H1 (cell line): Measurements from ENCODE around the gene HRH4. TPM values are rescaled to one million over a fixed set of nuclear protein-coding genes. Genes with fewer than 3 reads are reported as not detected.

Experiments used
- CTCF ChIA-PET: fragments of 300-600 bp; sonication (Branson Sonifier 250); formaldehyde crosslinking; loops from one replicate; lab custom pipeline; 2021; ENCODE audit not compliant: partially characterized antibody; lab: Charles Lee
- POLR2A ChIA-PET: fragments of 300-600 bp; sonication (Branson Sonifier 250); formaldehyde crosslinking; loops from one replicate; lab custom pipeline; 2021; ENCODE audit warnings: inconsistent platforms; ENCODE audit not compliant: partially characterized antibody; lab: Charles Lee
- DNase-seq, 2 experiments: peaks; one replicate each; pipeline versions ENCODE4 v3.0.0 to v3.0.0-alpha.2; 2010 to 2022; ENCODE audit warnings: low spot score in 2 of 2, low read depth in 1 of 2, mixed read lengths in 1 of 2
- FAIRE-seq: peaks from 2 replicates; lab custom pipeline; 2011; peaks lifted over from hg19 to GRCh38; lab: Jason Lieb, UNC
- H2AFZ ChIP-seq: 2 replicates; pipeline ENCODE4 v1.8.1; 2012; ENCODE audit warnings: low read length, inconsistent platforms
- H2AK5ac ChIP-seq: 2 replicates; pipeline ENCODE4 v1.6.1; 2013; ENCODE audit warnings: low read depth, low read length
- H2BK120ac ChIP-seq: replicated peaks from 2 replicates; pipeline ENCODE3; 2013; ENCODE audit warnings: low read depth, low read length, inconsistent platforms
- H2BK12ac ChIP-seq: 2 replicates; pipeline ENCODE4 v1.6.1; 2013; ENCODE audit warnings: low read depth, low read length
- H2BK15ac ChIP-seq: 2 replicates; pipeline ENCODE4 v1.6.1; 2013; ENCODE audit warnings: low read length
- H2BK20ac ChIP-seq: 2 replicates; pipeline ENCODE4 v1.6.1; 2013; ENCODE audit warnings: low read length
- H2BK5ac ChIP-seq: 2 replicates; pipeline ENCODE4 v1.6.1; 2013; ENCODE audit warnings: low read depth, low read length
- H3K14ac ChIP-seq: 2 replicates; pipeline ENCODE4 v1.6.1; 2013; ENCODE audit warnings: inconsistent platforms; ENCODE audit not compliant: insufficient read length
- H3K18ac ChIP-seq: 2 replicates; pipeline ENCODE4 v1.6.1; 2013; ENCODE audit warnings: low read length; ENCODE audit errors: extremely low read depth
- H3K23ac ChIP-seq: 2 replicates; pipeline ENCODE4 v1.6.1; 2013; ENCODE audit warnings: inconsistent platforms; ENCODE audit not compliant: insufficient read length
- H3K23me2 ChIP-seq: 2 replicates; pipeline ENCODE4 v1.6.1; 2013; ENCODE audit warnings: low read depth, low read length
- H3K27ac ChIP-seq: 2 replicates; pipeline ENCODE4 v1.6.1; 2011; ENCODE audit warnings: low read depth, low read length, inconsistent platforms
- H3K27me3 ChIP-seq, 4 experiments: replicated peaks in 1 of 4; 1 replicate in 1 of 4; 2 replicates in 3 of 4; pipeline versions ENCODE4 v1.6.1 to v1.8.1; 2011 to 2013; ENCODE audit warnings: low read length in 3 of 4, mild to moderate bottlenecking in 3 of 4, inconsistent platforms in 2 of 4, mixed read lengths in 2 of 4, moderate library complexity in 1 of 4; ENCODE audit not compliant: control insufficient read depth in 3 of 4, insufficient read depth in 3 of 4; ENCODE audit errors: extremely low read depth in 1 of 4
- H3K36me3 ChIP-seq, 4 experiments: 2 replicates each; pipeline versions ENCODE4 v1.6.1 to v1.8.1; 2011 to 2013; ENCODE audit warnings: mild to moderate bottlenecking in 4 of 4, low read length in 3 of 4, moderate library complexity in 2 of 4, control low read depth in 1 of 4, inconsistent platforms in 1 of 4; ENCODE audit not compliant: insufficient read depth in 4 of 4, control insufficient read depth in 2 of 4
- H3K4ac ChIP-seq: replicated peaks from 2 replicates; pipeline ENCODE3; 2013; ENCODE audit warnings: low read length, low read depth, mixed read lengths, inconsistent platforms; ENCODE audit not compliant: insufficient read length
- H3K4me1 ChIP-seq, 4 experiments: replicated peaks in 1 of 4; 1 replicate in 1 of 4; 2 replicates in 3 of 4; pipeline versions ENCODE4 v1.6.1 to v1.8.1; 2011 to 2013; ENCODE audit warnings: low read length in 3 of 4, inconsistent platforms in 2 of 4, mixed read lengths in 1 of 4; ENCODE audit not compliant: insufficient read depth in 4 of 4, control insufficient read depth in 3 of 4
- H3K4me2 ChIP-seq, 2 experiments: 2 replicates each; pipeline versions ENCODE4 v1.6.1 to v1.8.1; 2011 to 2013; ENCODE audit warnings: low read depth in 2 of 2, low read length in 2 of 2, control low read depth in 1 of 2, inconsistent platforms in 1 of 2, mild to moderate bottlenecking in 1 of 2; ENCODE audit not compliant: insufficient read depth in 1 of 2
- H3K4me3 ChIP-seq, 4 experiments: fragments of 200-600, 300-600 bp in 1 of 4; sonication (generic), shearing (Covaris generic), sonication (Bioruptor Twin) in 1 of 4; 2 replicates each; pipeline versions ENCODE4 v1.5.1 to v1.8.1; 2011 to 2016; ENCODE audit warnings: low read length in 4 of 4, low read depth in 3 of 4, control low read depth in 2 of 4, inconsistent platforms in 2 of 4, mild to moderate bottlenecking in 2 of 4, mixed read lengths in 1 of 4, moderate library complexity in 1 of 4; ENCODE audit not compliant: insufficient read depth in 2 of 4; ENCODE audit errors: extremely low read depth in 1 of 4
- H3K56ac ChIP-seq: replicated peaks from 2 replicates; pipeline ENCODE3; 2013; ENCODE audit warnings: low read depth, mild to moderate bottlenecking, mixed read lengths, low read length, inconsistent platforms; ENCODE audit not compliant: insufficient read length
- H3K79me1 ChIP-seq: 2 replicates; pipeline ENCODE4 v1.6.1; 2013; ENCODE audit warnings: low read depth, low read length, control low read depth
- H3K79me2 ChIP-seq, 2 experiments: 2 replicates each; pipeline versions ENCODE4 v1.6.1 to v1.8.1; 2012 to 2013; ENCODE audit warnings: low read length in 2 of 2, mild to moderate bottlenecking in 2 of 2, inconsistent platforms in 1 of 2; ENCODE audit not compliant: insufficient read depth in 2 of 2, control insufficient read depth in 1 of 2
- H3K9ac ChIP-seq, 4 experiments: replicated peaks in 1 of 4; 1 replicate in 1 of 4; 2 replicates in 3 of 4; pipeline versions ENCODE4 v1.6.1 to v1.8.1; 2011 to 2013; ENCODE audit warnings: low read depth in 3 of 4, low read length in 3 of 4, control low read depth in 2 of 4, mild to moderate bottlenecking in 2 of 4, moderate library complexity in 2 of 4, inconsistent platforms in 1 of 4; ENCODE audit errors: extremely low read depth in 1 of 4
- H3K9me3 ChIP-seq, 2 experiments: 2 replicates each; pipeline versions ENCODE4 v1.6.1 to v1.8.1; 2012 to 2013; ENCODE audit warnings: mild to moderate bottlenecking in 2 of 2, moderate library complexity in 2 of 2, control low read depth in 1 of 2, inconsistent platforms in 1 of 2, low read depth in 1 of 2, low read length in 1 of 2, mixed read lengths in 1 of 2; ENCODE audit not compliant: insufficient read depth in 2 of 2
- H4K20me1 ChIP-seq, 2 experiments: replicated peaks in 1 of 2; 2 replicates each; pipeline versions ENCODE3 to v1.8.1; 2011 to 2013; ENCODE audit warnings: inconsistent platforms in 2 of 2, low read length in 2 of 2, mild to moderate bottlenecking in 1 of 2; ENCODE audit not compliant: insufficient read depth in 2 of 2, control insufficient read depth in 1 of 2
- H4K5ac ChIP-seq: 2 replicates; pipeline ENCODE4 v1.6.1; 2013; ENCODE audit warnings: low read length, low read depth, mixed read lengths, inconsistent platforms; ENCODE audit not compliant: insufficient read length
- H4K8ac ChIP-seq: 2 replicates; pipeline ENCODE4 v1.8.0; 2013; ENCODE audit warnings: mild to moderate bottlenecking, moderate library complexity, low read length, inconsistent platforms; ENCODE audit not compliant: insufficient read depth; ENCODE audit errors: extremely low read depth
- H4K91ac ChIP-seq: replicated peaks from 2 replicates; pipeline ENCODE3; 2013; ENCODE audit warnings: low read length, mixed read lengths, inconsistent platforms; ENCODE audit not compliant: insufficient read length
- JUN ChIP-seq: IDR thresholded peaks from 2 replicates; pipeline ENCODE4 v1.6.1; 2011; ENCODE audit warnings: low read depth, mild to moderate bottlenecking, improper control_type of control experiment, low read length
- NRF1 ChIP-seq: IDR thresholded peaks from 2 replicates; pipeline ENCODE4 v1.6.1; 2011; ENCODE audit warnings: mild to moderate bottlenecking, low read depth, low read length, improper control_type of control experiment
- WGBS, 2 experiments: shearing (Covaris generic) in 1 of 2; methylation state at CpG; one replicate each; pipeline versions ENCODE4 v1.1.6 to v1.1.7; 2013 to 2015; ENCODE audit warnings: low lambda C conversion rate in 2 of 2, mixed read lengths in 2 of 2, inconsistent platforms in 1 of 2, low coverage in 1 of 2, missing lambda C conversion rate in 1 of 2; ENCODE audit not compliant: insufficient replicate concordance in 2 of 2, insufficient coverage in 1 of 2, insufficient read length in 1 of 2; ENCODE audit errors: extremely low coverage in 1 of 2, missing lambda C conversion rate in 1 of 2; 5-methylcytosine and 5-hydroxymethylcytosine counted together
- polyA plus RNA-seq, 7 experiments: library from polyadenylated mRNA; depleted of rRNA in 3 of 7; stranded (reverse) in 5 of 7; unstranded in 2 of 7; fragments of >200 nt in 5 of 7; fragments of 200-250 nt in 2 of 7; gene quantifications; 1 replicate in 5 of 7; 2 replicates in 1 of 7; 4 replicates in 1 of 7; pipeline versions ENCODE4 v1.2.1 to v1.2.3, GENCODE V29; 2011 to 2013; ENCODE audit warnings: missing spikeins in 2 of 7, mixed read lengths in 2 of 7
- total RNA-seq: library from RNA; stranded (reverse); fragmentation: NEBNext Ultra II Directional; extraction: Animal tissue kit (Norgen Biotek cat#: 25700); gene quantifications from 2 replicates; pipeline ENCODE4 v1.2.1, GENCODE V29; 2021

HRH4 gene
- total and polyA plus RNA-seq, 2 of the 8 experiments (the other 6 are each of a cell fraction or from before 2014, with no cell fraction given): 0.03 TPM; not detected in 1

DNA sequence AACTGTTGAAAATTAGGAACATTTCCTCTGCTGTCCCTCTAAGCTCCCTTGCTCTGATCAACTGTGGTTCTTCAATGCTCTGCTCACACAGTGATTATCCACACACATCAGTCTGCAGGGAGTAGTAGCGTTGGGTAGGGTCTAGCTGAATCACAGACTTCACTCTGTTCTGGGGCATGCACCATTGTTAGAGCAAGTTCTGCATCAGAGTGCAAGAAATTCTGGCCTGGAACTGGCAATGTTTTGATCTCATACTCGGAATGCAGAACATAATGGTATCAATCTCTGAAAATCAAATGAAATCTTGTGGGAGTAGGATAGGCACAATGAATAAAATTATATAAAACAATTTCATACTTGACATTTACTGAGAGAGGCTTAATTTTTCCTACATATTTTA lies 55.3 kb downstream of the HRH4 start:
- H3K79me1 ChIP-seq: no peaks in the 10 kb centered on the region
- H3K4me1 ChIP-seq: 0 out of 7 replicates have a peak, but pooled peaks cover 0 to under 1% (median 0%) of the 10 kb centered on the region in 4 experiments
- no peak overlapping the region for H4K5ac ChIP-seq
- no peaks in the 10 kb centered on the region for H4K20me1 ChIP-seq
- H3K4me3 ChIP-seq: no peak overlapping the region
- no peak for DNase-seq
- H3K4ac ChIP-seq: no peak overlapping the region
- TF ChIP-seq JUN (no peak), NRF1 (no peak)
- H3K79me2 ChIP-seq: no peaks in the 10 kb centered on the region
- WGBS, 2 experiments: 88% methylated on average over 2 of the region's 2 CpGs; no CpG with 5 or more reads in 1 of the 2 experiments
- H3K27ac ChIP-seq: no peak overlapping the region
- H3K56ac ChIP-seq: no peak overlapping the region
- CTCF ChIA-PET: interaction anchor here (0.7 to 5.3 kb wide), 6 partner anchors 8 to 211 kb away, joined by 3 to 62 read pairs (median 18); no protein-coding TSS in a partner anchor
- H3K4me2 ChIP-seq: no peak overlapping the region
- H2BK15ac ChIP-seq: no peak overlapping the region
- H3K14ac ChIP-seq: no peak overlapping the region
- no peak overlapping the region for H3K9ac ChIP-seq
- no peaks in the 10 kb centered on the region for H3K27me3 ChIP-seq
- H2AK5ac ChIP-seq: no peak overlapping the region
- H3K36me3 ChIP-seq: no peaks in the 10 kb centered on the region
- no peak for FAIRE-seq
- no peak overlapping the region for H2BK12ac ChIP-seq
- H3K23me2 ChIP-seq: no peaks in the 10 kb centered on the region
- H3K23ac ChIP-seq: no peak overlapping the region
- H3K9me3 ChIP-seq: no peaks in the 10 kb centered on the region
- no peak overlapping the region for H4K91ac ChIP-seq
- no peak overlapping the region for H2BK120ac ChIP-seq
- H3K18ac ChIP-seq: no peak overlapping the region
- no peak overlapping the region for H4K8ac ChIP-seq
- no peak overlapping the region for H2BK20ac ChIP-seq
- POLR2A ChIA-PET: no interaction called here
- no peak overlapping the region for H2AFZ ChIP-seq
- H2BK5ac ChIP-seq: no peak overlapping the region
